Neural progenitor cell (in vitro differentiated cells): ENCODE data around the gene KNDC1. TPM values are rescaled to one million over a fixed set of nuclear protein-coding genes. Genes with fewer than 3 reads are reported as not detected.

ENCODE experiments used
- DNase-seq: peaks from one replicate; pipeline ENCODE4 v3.0.0-alpha.2; 2016; ENCODE audit warnings: low spot score
- H2AFZ ChIP-seq: fragments of 200-600 bp; sonication (generic); replicated peaks from 2 replicates; pipeline ENCODE4 v1.6.1; 2016; ENCODE audit warnings: antibody characterized with exemption
- H3F3A ChIP-seq: fragments of 200-600 bp; sonication (generic); 2 replicates; pipeline ENCODE4 v1.6.1; 2016; ENCODE audit warnings: antibody characterized with exemption, low read depth
- H3K27ac ChIP-seq: fragments of 200-600 bp; sonication (generic); 2 replicates; pipeline ENCODE4 v1.5.1; 2016; ENCODE audit warnings: mild to moderate bottlenecking
- H3K27me3 ChIP-seq: fragments of 200-600 bp; sonication (generic); 2 replicates; pipeline ENCODE4 v1.6.1; 2016; ENCODE audit warnings: mild to moderate bottlenecking, moderate library complexity
- H3K36me3 ChIP-seq: fragments of 200-600 bp; sonication (generic); 2 replicates; pipeline ENCODE4 v1.5.1; 2016
- H3K4me1 ChIP-seq: fragments of 200-600 bp; sonication (generic); 2 replicates; pipeline ENCODE4 v1.6.1; 2016; ENCODE audit warnings: mixed run types
- H3K4me2 ChIP-seq: fragments of 200-600 bp; sonication (generic); 2 replicates; pipeline ENCODE4 v1.6.1; 2016
- H3K4me3 ChIP-seq: fragments of 200-600 bp; sonication (generic); 2 replicates; pipeline ENCODE4 v1.5.1; 2016
- H3K79me2 ChIP-seq: fragments of 200-600 bp; sonication (generic); 2 replicates; pipeline ENCODE4 v1.6.1; 2016; ENCODE audit warnings: low read depth
- H3K9ac ChIP-seq: fragments of 200-600 bp; sonication (generic); 2 replicates; pipeline ENCODE4 v1.6.1; 2016
- H3K9me3 ChIP-seq: fragments of 200-600 bp; sonication (generic); 2 replicates; pipeline ENCODE4 v1.5.1; 2016; ENCODE audit warnings: low read depth
- H4K20me1 ChIP-seq: fragments of 200-600 bp; sonication (generic); 2 replicates; pipeline ENCODE4 v1.6.1; 2016; ENCODE audit warnings: low read depth
- H3K27ac Mint-ChIP-seq: 3 replicates; pipeline ENCODE4 v1.8.0; 2021; ENCODE audit warnings: mixed read lengths
- H3K27me3 Mint-ChIP-seq: 2 replicates; pipeline ENCODE4 v1.8.0; 2022; ENCODE audit warnings: low read depth, mild to moderate bottlenecking, inconsistent platforms, moderate library complexity, mixed read lengths; ENCODE audit not compliant: insufficient read depth
- H3K36me3 Mint-ChIP-seq: 3 replicates; pipeline ENCODE4 v1.8.0; 2021; ENCODE audit warnings: mixed read lengths
- H3K4me1 Mint-ChIP-seq: 3 replicates; pipeline ENCODE4 v1.8.0; 2021; ENCODE audit warnings: mixed read lengths
- H3K4me3 Mint-ChIP-seq: 3 replicates; pipeline ENCODE4 v1.8.0; 2021; ENCODE audit warnings: mild to moderate bottlenecking, moderate library complexity, mixed read lengths
- H3K9me3 Mint-ChIP-seq: 3 replicates; pipeline ENCODE4 v1.8.0; 2020; ENCODE audit warnings: mixed read lengths
- EZH2 ChIP-seq: fragments of 200-600 bp; sonication (generic); IDR thresholded peaks from 2 replicates; pipeline ENCODE4 v1.6.1; 2017; ENCODE audit warnings: antibody characterized with exemption, mild to moderate bottlenecking, moderate library complexity
- EZH2phosphoT487 ChIP-seq: fragments of 200-600 bp; sonication (generic); IDR thresholded peaks from 2 replicates; pipeline ENCODE4 v1.6.1; 2017; ENCODE audit warnings: antibody characterized with exemption
- total RNA-seq: library from RNA; depleted of rRNA; stranded (reverse); fragments of >200 nt; gene quantifications from 2 replicates; pipeline ENCODE4 v1.2.3, GENCODE V29; 2015; ENCODE audit warnings: low replicate concordance
- TF ChIP-seq, protein P1 (sequence below): fragments of 200-600 bp; sonication (generic); IDR thresholded peaks from 2 replicates; pipeline ENCODE4 v1.5.1; 2017; ENCODE audit warnings: antibody characterized with exemption, mild to moderate bottlenecking

KNDC1 gene
- total RNA-seq, 1 donor from 2014 or later = 1.8 TPM

DNA sequence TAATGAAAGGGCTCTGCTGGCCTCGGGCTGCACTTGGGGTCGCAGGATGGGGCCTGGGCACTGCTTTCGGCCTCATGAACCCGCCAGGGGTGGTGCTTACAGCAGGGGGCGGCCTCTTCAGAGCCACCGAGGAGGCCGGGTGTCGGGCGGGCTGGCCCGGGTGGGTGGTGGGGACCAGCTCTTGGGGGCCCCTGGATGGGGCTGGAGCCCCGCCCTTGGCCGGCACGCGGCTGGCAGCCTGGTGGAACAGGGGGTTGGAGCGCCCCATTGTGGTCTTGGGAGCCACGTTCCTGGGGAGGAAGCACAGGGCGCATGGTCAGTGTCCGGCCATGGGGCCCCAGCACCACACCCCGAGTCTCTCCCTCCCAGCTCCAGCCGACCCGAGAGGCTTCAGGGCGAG lies 107.8 kb downstream of the KNDC1 start:
- Histone ChIP-seq H2AFZ (no peak overlapping the region), H3K27ac (no peak overlapping the region), H3K36me3 (no peaks in the 10 kb centered on the region), H3K4me2 (no peak overlapping the region), H4K20me1 (no peaks in the 10 kb centered on the region), H3F3A (no peaks in the 10 kb centered on the region), H3K27me3 (peaks cover 14% of the 10 kb centered on the region), H3K4me1 (no peaks in the 10 kb centered on the region), H3K9me3 (no peaks in the 10 kb centered on the region), H3K4me3 (no peak overlapping the region), H3K79me2 (no peaks in the 10 kb centered on the region), H3K9ac (no peak overlapping the region)
- Mint-ChIP-seq H3K27me3 (peaks cover 8% of the 10 kb centered on the region), H3K27ac (no peak overlapping the region), H3K4me3 (no peak overlapping the region), H3K4me1 (peaks cover 14% of the 10 kb centered on the region), H3K36me3 (no peaks in the 10 kb centered on the region), H3K9me3 (no peaks in the 10 kb centered on the region)
- no peak for DNase-seq
- no peak for TF ChIP-seq EZH2
- TF ChIP-seq, protein P1, sequence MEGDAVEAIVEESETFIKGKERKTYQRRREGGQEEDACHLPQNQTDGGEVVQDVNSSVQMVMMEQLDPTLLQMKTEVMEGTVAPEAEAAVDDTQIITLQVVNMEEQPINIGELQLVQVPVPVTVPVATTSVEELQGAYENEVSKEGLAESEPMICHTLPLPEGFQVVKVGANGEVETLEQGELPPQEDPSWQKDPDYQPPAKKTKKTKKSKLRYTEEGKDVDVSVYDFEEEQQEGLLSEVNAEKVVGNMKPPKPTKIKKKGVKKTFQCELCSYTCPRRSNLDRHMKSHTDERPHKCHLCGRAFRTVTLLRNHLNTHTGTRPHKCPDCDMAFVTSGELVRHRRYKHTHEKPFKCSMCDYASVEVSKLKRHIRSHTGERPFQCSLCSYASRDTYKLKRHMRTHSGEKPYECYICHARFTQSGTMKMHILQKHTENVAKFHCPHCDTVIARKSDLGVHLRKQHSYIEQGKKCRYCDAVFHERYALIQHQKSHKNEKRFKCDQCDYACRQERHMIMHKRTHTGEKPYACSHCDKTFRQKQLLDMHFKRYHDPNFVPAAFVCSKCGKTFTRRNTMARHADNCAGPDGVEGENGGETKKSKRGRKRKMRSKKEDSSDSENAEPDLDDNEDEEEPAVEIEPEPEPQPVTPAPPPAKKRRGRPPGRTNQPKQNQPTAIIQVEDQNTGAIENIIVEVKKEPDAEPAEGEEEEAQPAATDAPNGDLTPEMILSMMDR = no peak

DNA sequence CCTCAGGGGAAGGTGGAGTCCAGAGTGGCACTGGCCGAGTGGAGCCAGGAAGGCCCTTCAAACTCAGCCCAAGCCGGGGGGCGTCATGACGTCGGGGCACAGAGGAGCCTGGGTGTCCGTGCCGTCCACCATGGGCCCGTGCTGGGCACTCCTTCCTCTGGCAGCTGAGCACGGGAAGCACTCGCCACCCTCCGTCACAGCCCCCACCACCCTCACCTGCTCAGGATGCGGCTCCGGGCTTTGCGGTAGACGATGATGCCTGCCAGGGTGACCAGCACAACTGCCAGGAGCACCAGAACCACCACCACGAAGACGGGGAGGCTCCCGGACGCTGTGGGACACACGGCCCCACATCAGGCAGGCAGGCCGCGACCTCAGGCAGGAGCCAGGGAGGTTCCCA lies 108.5 kb downstream of the KNDC1 start:
- Histone ChIP-seq H3K27me3 (peaks cover 7% of the 10 kb centered on the region), H3K36me3 (no peaks in the 10 kb centered on the region), H3K27ac (no peak overlapping the region), H3K4me3 (no peak overlapping the region), H3K79me2 (no peaks in the 10 kb centered on the region), H3K9me3 (no peaks in the 10 kb centered on the region), H3F3A (no peaks in the 10 kb centered on the region), H3K4me1 (no peaks in the 10 kb centered on the region), H2AFZ (no peak overlapping the region), H4K20me1 (no peaks in the 10 kb centered on the region), H3K9ac (no peak overlapping the region), H3K4me2 (no peak overlapping the region)
- Mint-ChIP-seq H3K27ac (no peak overlapping the region), H3K4me1 (peaks cover 8% of the 10 kb centered on the region), H3K36me3 (no peaks in the 10 kb centered on the region), H3K27me3 (peaks cover 4% of the 10 kb centered on the region), H3K4me3 (no peak overlapping the region), H3K9me3 (no peaks in the 10 kb centered on the region)
- TF ChIP-seq, protein P1 = no peak
- no peak for TF ChIP-seq EZH2phosphoT487
- no peak for TF ChIP-seq EZH2
- no peak for DNase-seq

DNA sequence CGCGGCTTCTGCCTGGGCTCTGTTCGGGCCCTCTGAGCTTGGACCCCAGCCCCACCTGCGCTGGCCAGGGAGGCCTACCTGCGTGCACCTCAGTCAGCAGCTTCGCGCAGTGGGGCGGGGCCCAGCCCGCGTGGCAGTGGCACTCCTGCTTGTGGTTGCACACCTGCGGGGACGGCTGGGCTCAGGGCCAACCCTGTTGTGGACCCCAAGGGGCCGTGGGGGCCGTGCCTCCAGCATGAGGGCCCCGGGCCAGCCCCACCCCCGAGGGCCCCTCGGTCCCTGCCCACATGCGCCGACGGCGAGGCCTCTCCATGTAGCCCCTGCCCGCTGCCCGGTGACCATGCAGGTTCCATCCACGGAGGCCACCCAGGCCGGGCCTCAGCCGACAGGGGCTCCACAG lies 109.3 kb downstream of the KNDC1 start:
- no peaks in the 10 kb centered on the region for H3K9me3 ChIP-seq
- H4K20me1 ChIP-seq = no peaks in the 10 kb centered on the region
- peaks cover 6% of the 10 kb centered on the region for H3K4me1 Mint-ChIP-seq
- no peaks in the 10 kb centered on the region for H3K9me3 Mint-ChIP-seq
- peaks cover 4% of the 10 kb centered on the region for H3K27me3 Mint-ChIP-seq
- H3K9ac ChIP-seq = no peak overlapping the region
- no peaks in the 10 kb centered on the region for H3K36me3 Mint-ChIP-seq
- TF ChIP-seq EZH2 (no peak), EZH2phosphoT487 (no peak)
- TF ChIP-seq, protein P1 = no peak
- no peaks in the 10 kb centered on the region for H3K79me2 ChIP-seq
- H3K27ac ChIP-seq = no peak overlapping the region
- H3F3A ChIP-seq = no peaks in the 10 kb centered on the region
- H3K27me3 ChIP-seq = peaks cover 2% of the 10 kb centered on the region
- no peak overlapping the region for H3K4me2 ChIP-seq
- H2AFZ ChIP-seq = no peak overlapping the region
- no peak overlapping the region for H3K27ac Mint-ChIP-seq
- no peaks in the 10 kb centered on the region for H3K4me1 ChIP-seq
- H3K4me3 Mint-ChIP-seq = no peak overlapping the region
- DNase-seq = no peak
- H3K4me3 ChIP-seq = no peak overlapping the region
- H3K36me3 ChIP-seq = no peaks in the 10 kb centered on the region

DNA sequence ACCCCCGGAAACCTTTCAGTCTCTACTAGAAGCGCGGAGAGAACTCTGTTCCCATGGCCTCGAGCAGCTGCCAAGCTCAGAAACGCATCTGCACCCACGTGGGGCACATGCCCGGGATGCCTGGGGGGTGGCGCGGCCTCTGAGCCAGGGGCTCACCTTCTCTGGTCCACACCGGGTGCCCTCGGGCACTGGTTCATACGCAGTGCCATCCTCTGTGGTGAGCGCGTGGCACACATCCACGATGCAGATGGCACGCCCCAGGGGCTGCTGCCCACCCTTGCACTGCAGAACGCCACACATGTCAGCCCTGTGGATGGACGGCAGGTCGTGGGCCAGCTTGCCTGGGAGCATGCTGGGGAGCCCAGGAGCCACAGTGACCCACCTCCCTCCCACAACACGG lies 110.2 kb downstream of the KNDC1 start:
- Histone ChIP-seq H3K9ac (no peak overlapping the region), H3K4me1 (peaks cover 3% of the 10 kb centered on the region), H2AFZ (no peak overlapping the region), H3F3A (peaks cover 2% of the 10 kb centered on the region), H3K4me2 (no peak overlapping the region), H4K20me1 (no peaks in the 10 kb centered on the region), H3K9me3 (no peaks in the 10 kb centered on the region), H3K36me3 (no peaks in the 10 kb centered on the region), H3K27me3 (peaks cover 2% of the 10 kb centered on the region), H3K27ac (no peak overlapping the region), H3K4me3 (no peak overlapping the region), H3K79me2 (no peaks in the 10 kb centered on the region)
- H3K4me3 Mint-ChIP-seq = no peak overlapping the region
- peaks cover 6% of the 10 kb centered on the region for H3K4me1 Mint-ChIP-seq
- TF ChIP-seq EZH2phosphoT487 = no peak
- TF ChIP-seq, protein P1 = no peak
- TF ChIP-seq EZH2 = no peak
- H3K27me3 Mint-ChIP-seq = peaks cover 2% of the 10 kb centered on the region
- DNase-seq = no peak
- H3K27ac Mint-ChIP-seq = no peak overlapping the region
- no peaks in the 10 kb centered on the region for H3K36me3 Mint-ChIP-seq
- H3K9me3 Mint-ChIP-seq = no peaks in the 10 kb centered on the region
